IMR-90 (cell line): ENCODE measurements around the gene LIMK2. TPM values are rescaled to one million over a fixed set of nuclear protein-coding genes. Genes with fewer than 3 reads are reported as not detected.

ENCODE experiments used
- ATAC-seq: fragments of 200-7000 bp; cut with Tn5 transposase; 2 replicates; pipeline ENCODE4 v1.9.1; 2020; ENCODE audit warnings: low read depth, mild to moderate bottlenecking, moderate library complexity
- BruUV-seq: library from RNA; stranded (reverse); fragments of 400-500 nt; replicated peaks from 2 replicates; lab custom pipeline; 2021; lab: Mats Ljungman, UMichigan
- CTCF ChIA-PET: fragments of 300-600 bp; formaldehyde crosslinking; extraction: SDS; loops from one replicate; lab custom pipeline; 2021; ENCODE audit warnings: antibody characterized with exemption; lab: Yijun Ruan, JAX
- POLR2A ChIA-PET: fragments of 300-600 bp; sonication (Branson Sonifier 250); formaldehyde crosslinking; loops from one replicate; lab custom pipeline; 2022; ENCODE audit warnings: antibody characterized with exemption; ENCODE audit not compliant: unreplicated experiment; lab: Charles Lee
- DNase-seq: peaks from one replicate; pipeline ENCODE4 v3.0.0; 2013
- H2AFZ ChIP-seq: replicated peaks from 2 replicates; pipeline ENCODE3; 2013; ENCODE audit warnings: low read length, mild to moderate bottlenecking; ENCODE audit not compliant: poor library complexity
- H2AK5ac ChIP-seq: 2 replicates; pipeline ENCODE4 v1.6.1; 2013; ENCODE audit warnings: low read depth, low read length, inconsistent platforms
- H2AK9ac ChIP-seq: replicated peaks from 2 replicates; pipeline ENCODE3; 2013; ENCODE audit warnings: mild to moderate bottlenecking, low read depth, low read length, moderate library complexity; ENCODE audit not compliant: poor library complexity
- H2BK120ac ChIP-seq: 2 replicates; pipeline ENCODE4 v1.6.1; 2013; ENCODE audit warnings: low read depth, low read length, inconsistent platforms
- H2BK15ac ChIP-seq: 3 replicates; pipeline ENCODE4 v1.6.1; 2013; ENCODE audit warnings: low read depth, low read length, inconsistent platforms
- H2BK20ac ChIP-seq: 2 replicates; pipeline ENCODE4 v1.6.1; 2013; ENCODE audit warnings: low read depth, mild to moderate bottlenecking, inconsistent platforms, low read length, moderate library complexity
- H2BK5ac ChIP-seq: 2 replicates; pipeline ENCODE4 v1.6.1; 2013; ENCODE audit warnings: mild to moderate bottlenecking, low read depth, low read length, inconsistent platforms; ENCODE audit not compliant: poor library complexity, severe bottlenecking
- H3K14ac ChIP-seq: replicated peaks from 2 replicates; pipeline ENCODE4 v1.6.1; 2013; ENCODE audit warnings: low read depth, low read length, inconsistent platforms
- H3K18ac ChIP-seq: 2 replicates; pipeline ENCODE4 v1.6.1; 2013; ENCODE audit warnings: low read depth, low read length, control low read depth
- H3K23ac ChIP-seq: 2 replicates; pipeline ENCODE4 v1.6.1; 2013; ENCODE audit warnings: low read depth, low read length, inconsistent platforms
- H3K27ac ChIP-seq: 2 replicates; pipeline ENCODE4 v1.5.1; 2013; ENCODE audit warnings: mild to moderate bottlenecking, control low read depth, low read length; ENCODE audit not compliant: insufficient read depth
- H3K27me3 ChIP-seq: 2 replicates; pipeline ENCODE4 v1.6.1; 2013; ENCODE audit warnings: low read length; ENCODE audit not compliant: control insufficient read depth, insufficient read depth
- H3K36me3 ChIP-seq: 2 replicates; pipeline ENCODE4 v1.6.1; 2013; ENCODE audit warnings: low read length, mixed read lengths; ENCODE audit not compliant: control insufficient read depth, insufficient read depth
- H3K4ac ChIP-seq: 2 replicates; pipeline ENCODE4 v1.6.1; 2013; ENCODE audit warnings: low read depth, low read length, inconsistent platforms
- H3K4me1 ChIP-seq: 2 replicates; pipeline ENCODE4 v1.6.1; 2013; ENCODE audit warnings: low read length, mixed read lengths; ENCODE audit not compliant: control insufficient read depth, insufficient read depth
- H3K4me2 ChIP-seq: 2 replicates; pipeline ENCODE4 v1.6.1; 2013; ENCODE audit warnings: low read depth, mild to moderate bottlenecking, control low read depth, low read length, moderate library complexity
- H3K4me3 ChIP-seq: 2 replicates; pipeline ENCODE4 v1.5.1; 2013; ENCODE audit warnings: low read depth, mild to moderate bottlenecking, control low read depth, low read length, moderate library complexity; ENCODE audit not compliant: insufficient read depth
- H3K56ac ChIP-seq: 2 replicates; pipeline ENCODE4 v1.6.1; 2013; ENCODE audit warnings: low read length, inconsistent platforms; ENCODE audit not compliant: insufficient read depth; ENCODE audit errors: extremely low read depth
- H3K79me1 ChIP-seq, 2 experiments: 2 replicates each; pipeline ENCODE4 v1.6.1; 2013; ENCODE audit warnings: low read length in 2 of 2, inconsistent platforms in 1 of 2, low read depth in 1 of 2
- H3K9ac ChIP-seq: 2 replicates; pipeline ENCODE4 v1.6.1; 2013; ENCODE audit warnings: low read depth, low read length, control low read depth
- H3K9me1 ChIP-seq: 2 replicates; pipeline ENCODE4 v1.6.1; 2013; ENCODE audit warnings: low read length, inconsistent platforms; ENCODE audit not compliant: insufficient read depth
- H3K9me3 ChIP-seq: 2 replicates; pipeline ENCODE4 v1.6.1; 2013; ENCODE audit warnings: low read length; ENCODE audit not compliant: control insufficient read depth, insufficient read depth
- H4K20me1 ChIP-seq: 2 replicates; pipeline ENCODE4 v1.6.1; 2013; ENCODE audit warnings: low read length, inconsistent platforms; ENCODE audit not compliant: insufficient read depth
- H4K5ac ChIP-seq: 2 replicates; pipeline ENCODE4 v1.6.1; 2013; ENCODE audit warnings: mild to moderate bottlenecking, low read depth, low read length, control low read depth
- H4K8ac ChIP-seq, 2 experiments: 2 replicates each; pipeline ENCODE4 v1.6.1; 2013; ENCODE audit warnings: low read depth in 2 of 2, low read length in 2 of 2, control low read depth in 1 of 2, inconsistent platforms in 1 of 2
- H4K91ac ChIP-seq: 2 replicates; pipeline ENCODE4 v1.6.1; 2013; ENCODE audit warnings: low read depth, low read length, inconsistent platforms; ENCODE audit not compliant: insufficient read depth
- BHLHE40 ChIP-seq: fragments of 150-350 bp; IDR thresholded peaks from 2 replicates; pipeline ENCODE4 v1.6.1; 2016; ENCODE audit warnings: mild to moderate bottlenecking, low read depth, low read length
- CHD1 ChIP-seq: IDR thresholded peaks from 2 replicates; pipeline ENCODE4 v1.6.1; 2012; ENCODE audit warnings: low read depth, low read length, improper control_type of control experiment
- CTCF ChIP-seq: conservative IDR thresholded peaks from 2 replicates; pipeline ENCODE4 v1.5.1; 2012; ENCODE audit warnings: mild to moderate bottlenecking, low read depth, low read length, improper control_type of control experiment
- ELK1 ChIP-seq: fragments of 150-350 bp; IDR thresholded peaks from 2 replicates; pipeline ENCODE4 v1.6.1; 2016; ENCODE audit warnings: low read depth, mild to moderate bottlenecking, low read length, moderate library complexity, borderline replicate concordance
- FOS ChIP-seq: fragments of 150-350 bp; IDR thresholded peaks from 2 replicates; pipeline ENCODE4 v1.6.1; 2016; ENCODE audit warnings: low read depth, low read length
- MAFK ChIP-seq: IDR thresholded peaks from 2 replicates; pipeline ENCODE4 v1.6.1; 2012; ENCODE audit warnings: low read depth, low read length, improper control_type of control experiment
- MAZ ChIP-seq: IDR thresholded peaks from 2 replicates; pipeline ENCODE4 v1.6.1; 2012; ENCODE audit warnings: low read depth, mild to moderate bottlenecking, low read length, improper control_type of control experiment, moderate library complexity, borderline replicate concordance
- MXI1 ChIP-seq: IDR thresholded peaks from 2 replicates; pipeline ENCODE4 v1.6.1; 2012; ENCODE audit warnings: low read depth, mild to moderate bottlenecking, low read length, moderate library complexity, borderline replicate concordance
- NFE2L2 ChIP-seq: fragments of 150-350 bp; IDR thresholded peaks from 2 replicates; pipeline ENCODE4 v1.6.1; 2016; ENCODE audit warnings: low read depth, mild to moderate bottlenecking, low read length
- RAD21 ChIP-seq: IDR thresholded peaks from 2 replicates; pipeline ENCODE4 v1.6.1; 2012; ENCODE audit warnings: low read length, improper control_type of control experiment
- RCOR1 ChIP-seq: IDR thresholded peaks from 2 replicates; pipeline ENCODE4 v1.6.1; 2012; ENCODE audit warnings: mild to moderate bottlenecking, low read length, improper control_type of control experiment; ENCODE audit not compliant: insufficient replicate concordance
- RFX5 ChIP-seq: IDR thresholded peaks from 2 replicates; pipeline ENCODE4 v1.8.0; 2012; ENCODE audit warnings: low read depth, mild to moderate bottlenecking, low read length, moderate library complexity
- SMC3 ChIP-seq: fragments of 150-350 bp; IDR thresholded peaks from 2 replicates; pipeline ENCODE4 v1.6.1; 2016; ENCODE audit warnings: low read depth, mild to moderate bottlenecking, antibody characterized with exemption, low read length, moderate library complexity
- USF2 ChIP-seq: fragments of 150-350 bp; IDR thresholded peaks from 2 replicates; pipeline ENCODE4 v1.6.1; 2017; ENCODE audit warnings: mild to moderate bottlenecking, antibody characterized with exemption, low read length, low read depth
- WGBS, 2 experiments: methylation state at CpG; one replicate each; pipeline versions ENCODE4 v1.1.5 to v1.1.7; 2013; ENCODE audit warnings: missing lambda C conversion rate in 2 of 2; ENCODE audit not compliant: insufficient read length in 1 of 2; ENCODE audit errors: extremely low coverage in 2 of 2; 5-methylcytosine and 5-hydroxymethylcytosine counted together
- dilution Hi-C: fragments of 300-500 bp; cut with HindIII; formaldehyde crosslinking; loops from one replicate; pipeline ENCODE4 v1.14.3; 2018; ENCODE audit warnings: low sequenced_read_pairs; ENCODE audit not compliant: unreplicated experiment
- in situ Hi-C: fragments of 300-500 bp; cut with MboI; formaldehyde crosslinking; loops from 3 replicates; pipeline ENCODE4 v1.14.3; 2019; ENCODE audit warnings: low sequenced_read_pairs, inconsistent platforms, mixed read lengths
- intact Hi-C: fragments of 100-400 bp; cut with micrococcal nuclease; formaldehyde crosslinking; loops from 2 replicates; pipeline ENCODE4 v1.10.0; 2022
- polyA plus RNA-seq, 3 experiments: library from polyadenylated mRNA; depleted of rRNA; stranded (reverse); fragments of >200 nt; gene quantifications; 2 replicates each; pipeline ENCODE4 v1.2.3, GENCODE V29; 2012; ENCODE audit warnings: low replicate concordance in 1 of 3
- total RNA-seq: library from RNA; depleted of rRNA; stranded (reverse); fragments of >200 nt; gene quantifications from 2 replicates; pipeline ENCODE4 v1.2.3, GENCODE V29; 2012

The LIMK2 gene
- total and polyA plus RNA-seq, 2 of the 4 experiments (the other 2 are of a cell fraction), result 14.5 to 31.9 TPM

- POLR2A ChIA-PET, result no interaction called here
- intact Hi-C loops, result no loop called here
- H3K27ac ChIP-seq, result no peak overlapping the region
- TF ChIP-seq RAD21, result no peak
- TF ChIP-seq NFE2L2, result no peak
- TF ChIP-seq RFX5, result no peak
- TF ChIP-seq BHLHE40, result no peak
- TF ChIP-seq CTCF, result no peak
- no peak for TF ChIP-seq SMC3
- no peak for TF ChIP-seq RCOR1
- no peak for TF ChIP-seq FOS
- TF ChIP-seq MAZ, result no peak
- no peak for TF ChIP-seq ELK1
- TF ChIP-seq USF2, result no peak
- TF ChIP-seq MXI1, result no peak
- TF ChIP-seq CHD1, result no peak
- TF ChIP-seq MAFK, result no peak
These were observed 50.4 kb downstream of the LIMK2 start for GRCh38 chr22:31262312-31263133.

More at GRCh38 chr22:31262312-31263133, 50.4 kb downstream of the LIMK2 start:
- Histone ChIP-seq H2AK9ac (peak overlapping the region; percentile 19), H4K91ac (no peak overlapping the region), H3K9me1 (peaks cover 24% of the 10 kb centered on the region), H3K79me1 (peaks cover 3 to 19% of the 10 kb centered on the region in 2 experiments; a peak in 3 of 4 replicates), H2BK15ac (no peak overlapping the region), H4K20me1 (no peaks in the 10 kb centered on the region), H3K4me3 (no peak overlapping the region), H3K4me1 (no peaks in the 10 kb centered on the region), H4K5ac (no peak overlapping the region), H2BK120ac (no peak overlapping the region), H3K36me3 (peaks cover 35% of the 10 kb centered on the region), H3K18ac (no peak overlapping the region), H3K56ac (no peak overlapping the region), H2BK5ac (no peak overlapping the region), H4K8ac (no peak overlapping the region), H3K4ac (no peak overlapping the region), H3K9me3 (no peaks in the 10 kb centered on the region), H3K14ac (no peak overlapping the region), H2BK20ac (no peak overlapping the region), H3K23ac (no peak overlapping the region), H3K9ac (no peak overlapping the region), H3K4me2 (no peak overlapping the region), H2AFZ (no peak overlapping the region), H2AK5ac (no peak overlapping the region), H3K27me3 (no peaks in the 10 kb centered on the region)
- no TSS peak for BruUV-seq
- no peak for DNase-seq
- no peak for ATAC-seq
- 80% methylated on average over 8 of the region's 13 CpGs; no CpG with 5 or more reads in 1 of the 2 experiments for WGBS, 2 experiments
- in situ Hi-C loops (no loop called here), dilution Hi-C loops (no loop called here)
- CTCF ChIA-PET, result interaction anchor here (2.3 kb wide), 1 partner anchor 10 kb away, joined by 12 read pairs; no protein-coding TSS in a partner anchor
